Pancreas (tissue), 10 donors: ENCODE data around the gene CASTOR1. TPM values are rescaled to one million over a fixed set of nuclear protein-coding genes. Genes with fewer than 3 reads are reported as not detected.

Experiments
- ATAC-seq, 4 donors: fragments of 200-7000 bp; cut with Tn5 transposase; one replicate each; pipeline versions ENCODE4 v1.8.0 to v1.9.1; 2020; ENCODE audit warnings: mild to moderate bottlenecking in 4 of 4, moderate library complexity in 4 of 4
- DNase-seq, 6 donors: peaks; one replicate each; pipeline ENCODE4 v3.0.0-alpha.2; 2020
- FAIRE-seq: peaks from 2 replicates; lab custom pipeline; 2012; peaks lifted over from hg19 to GRCh38; lab: Jason Lieb, UNC
- H3K27ac ChIP-seq, 4 donors: fragments of 200-600 bp; sonication (generic); 1 replicate in 3 of 4; 2 replicates in 1 of 4; pipeline versions ENCODE4 v1.5.0 to v1.8.0; 2020
- H3K27me3 ChIP-seq, 4 donors: fragments of 200-600 bp; one replicate each; pipeline ENCODE4 v1.8.0; 2021
- H3K36me3 ChIP-seq, 3 donors: fragments of 200-600 bp; sonication (generic) in 1 of 3; one replicate each; pipeline versions ENCODE4 v1.5.0 to v1.8.0; 2020 to 2021
- H3K4me1 ChIP-seq, 3 donors: fragments of 200-600 bp; one replicate each; pipeline ENCODE4 v1.8.0; 2021
- H3K4me3 ChIP-seq, 4 donors: fragments of 200-600 bp; sonication (generic) in 2 of 4; one replicate each; pipeline versions ENCODE4 v1.5.0 to v1.8.0; 2020 to 2021
- H3K9me3 ChIP-seq, 4 donors: fragments of 200-600 bp; one replicate each; pipeline ENCODE4 v1.8.0; 2021
- CTCF ChIP-seq, 4 donors: fragments of 200-600 bp; sonication (generic) in 3 of 4; IDR thresholded peaks; one replicate each; pipeline versions ENCODE4 v1.5.0 to v1.8.0; 2021; ENCODE audit warnings: antibody characterized with exemption in 4 of 4
- WGBS, 2 donors: extraction: QIAGEN DNeasy Blood & Tissue Kit; methylation state at CpG; one replicate each; pipeline ENCODE4 v1.1.7; 2013; 5-methylcytosine and 5-hydroxymethylcytosine counted together
- intact Hi-C, 3 donors: fragments of 100-400 bp; cut with DNase I; formaldehyde crosslinking; loops; one replicate each; pipeline versions ENCODE4 v1.11.1 to v1.14.2; 2022
- polyA plus RNA-seq, 2 donors: library from polyadenylated mRNA; stranded (reverse); fragments of 200-250 nt; gene quantifications; one replicate each; pipeline ENCODE4 v1.2.3, GENCODE V29; 2013
- total RNA-seq, 6 donors: library from RNA; stranded (reverse); fragmentation: NEBNext Ultra II Directional in 4 of 6; extraction: Animal tissue kit (Norgen Biotek cat#: 25700) in 4 of 6; gene quantifications; one replicate each; pipeline versions ENCODE4 v1.2.1 to v1.2.4, GENCODE V29; 2021 to 2023
- donor health status: healthy with polysubstance abuse.
- donor health status: DM: no; HTN: no; CAD: no; lungs with moderate emphysema.
- donor health status: DM: no; HTN: no; CAD: no.
- donor health status: control.
- donor health status: control.
- donor health status: Bipolar disorder and iron deficiency.
- donor health status: DM: yes; HTN: yes; CAD: no.
- donor health status: DM: no; HTN: no; CAD: no.
- donor health status: DM: no; HTN: no; CAD: no.
- donor health status: DM: yes; HTN: yes; CAD: no.

CASTOR1 gene
- total and polyA plus RNA-seq, 8 donors = 1.8 to 8.3 (median 4.2) TPM

GRCh38 chr22:30275625-30276024, 13.7 kb downstream of the CASTOR1 start:
- no peak for TF ChIP-seq CTCF (IDR thresholded peaks at IDR 0.05)
- peak; percentile 32 to 64 (median 50) for ATAC-seq
- H3K36me3 ChIP-seq = no peaks in the 10 kb centered on the region
- H3K4me1 ChIP-seq = no peaks in the 10 kb centered on the region
- no peaks in the 10 kb centered on the region for H3K9me3 ChIP-seq
- no peak for FAIRE-seq
- no peak for DNase-seq
- no peak overlapping the region for H3K27ac ChIP-seq
- intact Hi-C loops = no loop called here
- H3K27me3 ChIP-seq = no peaks in the 10 kb centered on the region
- WGBS, 2 donors = 48% methylated on average over 8 of the region's 8 CpGs
- H3K4me3 ChIP-seq = no peak overlapping the region

GRCh38 chr22:30274437-30274812, 14.9 kb downstream of the CASTOR1 start:
- Histone ChIP-seq H3K36me3 (no peaks in the 10 kb centered on the region), H3K9me3 (no peaks in the 10 kb centered on the region), H3K4me1 (no peaks in the 10 kb centered on the region), H3K27ac (no peak overlapping the region), H3K27me3 (no peaks in the 10 kb centered on the region), H3K4me3 (no peak overlapping the region)
- intact Hi-C loops = no loop called here
- no peak for TF ChIP-seq CTCF (IDR thresholded peaks at IDR 0.05)
- no peak for FAIRE-seq
- peak in 1 of 6 donors; percentile 7 for DNase-seq
- no peak for ATAC-seq
- 85 to 88% methylated on average over 9 of the region's 9 CpGs for WGBS, 2 donors

GRCh38 chr22:30273711-30274436, 15.4 kb downstream of the CASTOR1 start:
- FAIRE-seq = no peak
- WGBS, 2 donors = 64 to 70% methylated on average over 10 of the region's 10 CpGs
- intact Hi-C loops = no loop called here

DNA sequence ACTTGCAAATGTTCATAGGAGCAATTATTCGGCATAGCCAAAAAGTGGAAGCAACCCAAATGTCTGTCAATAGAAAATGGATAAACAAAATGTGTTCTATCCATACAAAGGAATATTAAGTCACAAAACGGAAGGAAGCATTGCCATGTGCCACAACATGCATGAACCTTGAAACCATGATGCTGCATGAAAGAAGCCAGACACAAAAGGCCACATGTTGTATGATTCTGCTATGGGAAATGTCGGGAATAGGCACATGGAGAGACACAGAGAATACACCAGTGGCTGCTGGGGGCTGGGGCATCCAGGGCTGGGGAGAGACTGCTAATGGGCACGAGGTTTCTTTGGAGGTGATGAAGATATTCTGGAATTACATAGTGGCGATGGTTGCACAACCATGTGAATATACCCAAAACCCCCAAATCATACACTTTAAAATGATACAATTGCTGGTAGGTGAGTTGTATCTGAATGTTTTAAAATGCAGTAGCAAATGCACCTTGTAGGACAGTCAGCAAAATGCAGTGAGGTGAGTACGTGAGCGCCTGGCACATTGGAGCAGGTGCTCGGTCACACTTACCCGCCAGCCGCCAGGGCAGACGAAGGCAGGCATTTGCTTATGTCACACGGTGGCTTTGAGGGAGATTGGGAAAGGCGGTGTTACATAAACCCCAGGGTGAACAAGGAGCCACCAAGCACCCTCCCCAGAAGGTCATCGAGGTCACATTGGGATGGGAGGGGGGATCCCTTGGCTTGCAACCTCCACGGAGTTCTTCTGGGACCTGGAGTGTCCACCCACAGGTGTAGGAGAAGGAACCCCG, 16.3 kb downstream of the CASTOR1 start:
- H3K27ac ChIP-seq = no peak overlapping the region
- H3K4me1 ChIP-seq = no peaks in the 10 kb centered on the region
- intact Hi-C loops = no loop called here
- H3K27me3 ChIP-seq = no peaks in the 10 kb centered on the region
- no peaks in the 10 kb centered on the region for H3K36me3 ChIP-seq
- DNase-seq (peak in 1 of 6 donors; percentile 11), ATAC-seq (no peak), FAIRE-seq (no peak)
- H3K4me3 ChIP-seq = no peak overlapping the region
- TF ChIP-seq CTCF (IDR thresholded peaks at IDR 0.05) = no peak
- WGBS, 2 donors = 64 to 69% methylated on average over 16 of the region's 16 CpGs
- H3K9me3 ChIP-seq = no peaks in the 10 kb centered on the region

More at GRCh38 chr22:30273711-30274436, 15.4 kb downstream of the CASTOR1 start:
- Histone ChIP-seq H3K9me3 (no peaks in the 10 kb centered on the region), H3K4me1 (no peaks in the 10 kb centered on the region), H3K36me3 (no peaks in the 10 kb centered on the region), H3K4me3 (no peak overlapping the region), H3K27ac (no peak overlapping the region), H3K27me3 (no peaks in the 10 kb centered on the region)
- DNase-seq = peak in 1 of 6 donors; percentile 30
- TF ChIP-seq CTCF (IDR thresholded peaks at IDR 0.05) = no peak
- ATAC-seq = no peak
